GM23248 (cell line): ENCODE measurements around the gene EFHC2.

ENCODE experiments used
- EZH2 ChIP-seq: fragments of 200-600 bp; sonication (generic); IDR thresholded peaks from 2 replicates; pipeline ENCODE4 v1.6.1; 2018; ENCODE audit warnings: antibody characterized with exemption, mild to moderate bottlenecking; ENCODE audit not compliant: insufficient read depth, poor library complexity, severe bottlenecking
- EZH2phosphoT487 ChIP-seq: fragments of 200-600 bp; sonication (generic); IDR thresholded peaks from 2 replicates; pipeline ENCODE4 v1.6.1; 2018; ENCODE audit warnings: antibody characterized with exemption, moderate library complexity, mild to moderate bottlenecking, low read depth; ENCODE audit not compliant: insufficient read depth

GRCh38 chrX:44342866-44343265, 606 bp downstream of the EFHC2 start:
- TF ChIP-seq EZH2phosphoT487 (no peak), EZH2 (no peak)
